Breast epithelium (tissue), 3 donors: ENCODE measurements around the gene EIF3CL.
"Not testable (repeated sequence)": the region's sequence is repeated elsewhere in the genome, so short reads cannot be mapped to it uniquely, and the experiment has no call there.

Source experiments
- POLR2A ChIP-seq: fragments of 450-650 bp; IDR thresholded peaks from one replicate; pipeline ENCODE4 v1.6.1; 2016; ENCODE audit warnings: antibody characterized with exemption, mild to moderate bottlenecking, moderate library complexity
- TF ChIP-seq, protein P1 (sequence below), 3 donors: fragments of 450-650 bp; IDR thresholded peaks; one replicate each; pipeline ENCODE4 v1.5.1; 2016 to 2017; ENCODE audit warnings: antibody characterized with exemption in 3 of 3, mild to moderate bottlenecking in 3 of 3, moderate library complexity in 3 of 3

DNA sequence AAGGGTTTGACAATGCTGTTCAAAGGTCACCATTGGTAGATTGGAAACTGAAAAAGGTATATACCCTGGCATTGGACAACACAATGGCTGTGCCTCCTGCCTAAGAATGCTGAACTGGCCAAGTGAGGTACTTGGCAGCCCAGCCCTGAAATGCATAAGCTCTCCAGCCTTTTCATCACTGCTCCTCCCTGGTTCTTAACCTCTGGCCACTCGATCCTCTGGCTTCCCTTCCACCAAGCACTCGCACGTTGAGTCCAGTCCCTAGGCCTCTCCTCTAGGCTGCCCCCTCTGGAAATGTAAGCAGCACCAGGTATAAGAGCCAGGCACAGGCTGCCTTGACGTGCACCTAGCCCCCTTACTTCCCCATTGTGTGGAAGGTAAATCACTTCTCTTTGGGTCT, 42.7 kb upstream of the EIF3CL start:
- TF ChIP-seq, protein P1, sequence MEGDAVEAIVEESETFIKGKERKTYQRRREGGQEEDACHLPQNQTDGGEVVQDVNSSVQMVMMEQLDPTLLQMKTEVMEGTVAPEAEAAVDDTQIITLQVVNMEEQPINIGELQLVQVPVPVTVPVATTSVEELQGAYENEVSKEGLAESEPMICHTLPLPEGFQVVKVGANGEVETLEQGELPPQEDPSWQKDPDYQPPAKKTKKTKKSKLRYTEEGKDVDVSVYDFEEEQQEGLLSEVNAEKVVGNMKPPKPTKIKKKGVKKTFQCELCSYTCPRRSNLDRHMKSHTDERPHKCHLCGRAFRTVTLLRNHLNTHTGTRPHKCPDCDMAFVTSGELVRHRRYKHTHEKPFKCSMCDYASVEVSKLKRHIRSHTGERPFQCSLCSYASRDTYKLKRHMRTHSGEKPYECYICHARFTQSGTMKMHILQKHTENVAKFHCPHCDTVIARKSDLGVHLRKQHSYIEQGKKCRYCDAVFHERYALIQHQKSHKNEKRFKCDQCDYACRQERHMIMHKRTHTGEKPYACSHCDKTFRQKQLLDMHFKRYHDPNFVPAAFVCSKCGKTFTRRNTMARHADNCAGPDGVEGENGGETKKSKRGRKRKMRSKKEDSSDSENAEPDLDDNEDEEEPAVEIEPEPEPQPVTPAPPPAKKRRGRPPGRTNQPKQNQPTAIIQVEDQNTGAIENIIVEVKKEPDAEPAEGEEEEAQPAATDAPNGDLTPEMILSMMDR (IDR thresholded peaks at IDR 0.05): not testable (repeated sequence)
- TF ChIP-seq POLR2A: not testable (repeated sequence)
